ENCODE measurements around the gene LUC7L3. TPM values are rescaled to one million over a fixed set of nuclear protein-coding genes. Genes with fewer than 3 reads are reported as not detected.

The LUC7L3 gene
- total RNA-seq, 1 donor from 2014 or later: 222 TPM

- H3K9me3 Mint-ChIP-seq (ENCODE audit: unreplicated experiment): peaks cover 4% of the 10 kb centered on the region
- no peaks in the 10 kb centered on the region for H3K27me3 Mint-ChIP-seq (ENCODE audit: unreplicated experiment)
- no peak for TF ChIP-seq CTCF (IDR thresholded peaks at IDR 0.05; ENCODE audit: partially characterized antibody, unreplicated experiment)
- DNase-seq: no peak
- H3K4me1 Mint-ChIP-seq (ENCODE audit: low read depth, unreplicated experiment): peaks cover 23% of the 10 kb centered on the region
- H3K36me3 Mint-ChIP-seq (ENCODE audit: unreplicated experiment): no peaks in the 10 kb centered on the region
- H3K27ac Mint-ChIP-seq (ENCODE audit: unreplicated experiment): no peak overlapping the region
- H3K4me3 Mint-ChIP-seq (ENCODE audit: unreplicated experiment): no peak overlapping the region
These were observed 49.0 kb downstream of the LUC7L3 start for GRCh38 chr17:50768346-50768761.

- DNase-seq: no peak
- Mint-ChIP-seq H3K36me3 (ENCODE audit: unreplicated experiment) (no peaks in the 10 kb centered on the region), H3K9me3 (ENCODE audit: unreplicated experiment) (peaks cover 4% of the 10 kb centered on the region), H3K4me3 (ENCODE audit: unreplicated experiment) (no peak overlapping the region), H3K4me1 (ENCODE audit: low read depth, unreplicated experiment) (peaks cover 11% of the 10 kb centered on the region), H3K27ac (ENCODE audit: unreplicated experiment) (no peak overlapping the region), H3K27me3 (ENCODE audit: unreplicated experiment) (no peaks in the 10 kb centered on the region)
- no peak for TF ChIP-seq CTCF (IDR thresholded peaks at IDR 0.05; ENCODE audit: partially characterized antibody, unreplicated experiment)
These were observed 50.5 kb downstream of the LUC7L3 start for GRCh38 chr17:50769884-50770283.

DNA sequence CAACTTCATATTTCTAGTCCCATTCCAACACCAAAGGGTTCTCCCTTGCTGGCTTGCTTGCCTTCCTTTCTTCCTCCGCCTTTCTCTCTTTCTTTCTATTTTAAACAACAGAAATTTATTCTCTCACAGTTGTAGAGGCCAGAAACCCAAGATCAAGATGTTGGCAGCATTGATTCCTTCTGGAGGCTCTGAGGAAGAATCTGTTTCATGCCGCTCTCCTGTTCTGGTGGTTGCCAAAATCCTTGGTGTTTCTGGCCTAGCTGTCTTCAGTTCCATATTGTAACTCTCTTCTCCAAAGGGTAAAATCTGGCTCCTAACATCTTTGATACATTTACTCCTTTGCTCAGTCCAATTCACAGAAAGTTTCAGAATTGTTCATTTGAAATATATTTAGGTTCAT, 50.9 kb downstream of the LUC7L3 start:
- Mint-ChIP-seq H3K27ac (ENCODE audit: unreplicated experiment) (no peak overlapping the region), H3K36me3 (ENCODE audit: unreplicated experiment) (no peaks in the 10 kb centered on the region), H3K4me3 (ENCODE audit: unreplicated experiment) (no peak overlapping the region), H3K9me3 (ENCODE audit: unreplicated experiment) (peaks cover 4% of the 10 kb centered on the region), H3K4me1 (ENCODE audit: low read depth, unreplicated experiment) (peaks cover 10% of the 10 kb centered on the region), H3K27me3 (ENCODE audit: unreplicated experiment) (no peaks in the 10 kb centered on the region)
- TF ChIP-seq CTCF (IDR thresholded peaks at IDR 0.05; ENCODE audit: partially characterized antibody, unreplicated experiment): no peak
- no peak for DNase-seq

DNA sequence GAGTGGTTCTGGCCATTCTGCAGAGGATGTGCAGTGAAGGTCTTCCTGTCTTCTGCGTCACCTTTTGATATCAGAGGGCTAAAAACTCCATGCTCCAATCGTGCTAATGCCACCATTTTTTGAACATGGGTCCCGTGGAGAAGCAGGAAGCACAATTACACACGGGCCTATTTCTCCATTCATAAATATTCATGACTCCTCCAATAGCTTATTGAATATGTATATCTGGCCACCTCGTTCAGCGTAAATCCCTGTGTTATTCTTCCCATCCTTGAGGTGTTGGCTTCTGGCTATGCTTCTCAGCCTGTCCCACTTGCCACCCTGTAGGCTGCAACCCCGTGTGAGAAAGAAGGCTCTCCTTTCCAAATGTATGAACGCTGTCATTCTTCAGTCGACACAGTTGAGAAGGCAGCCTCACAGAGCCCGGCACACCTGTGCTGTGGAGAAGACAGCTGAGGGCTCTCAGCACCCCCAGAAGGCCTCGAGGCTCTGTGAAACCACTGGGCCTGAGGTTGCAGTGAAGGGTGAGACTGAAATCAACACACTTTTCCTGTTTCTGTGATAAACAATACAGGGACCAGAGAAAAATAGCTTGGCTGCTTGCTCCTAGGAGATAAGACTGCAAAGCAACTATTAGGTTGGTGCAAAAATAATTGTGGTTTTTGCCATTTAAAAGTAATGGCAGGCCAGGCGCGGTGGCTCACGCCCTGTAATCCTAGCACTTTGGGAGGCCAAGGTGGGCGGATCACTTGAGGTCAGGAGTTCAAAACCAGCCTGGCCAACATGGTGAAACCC, 52.8 kb downstream of the LUC7L3 start:
- Mint-ChIP-seq H3K27ac (ENCODE audit: unreplicated experiment) (no peak overlapping the region), H3K27me3 (ENCODE audit: unreplicated experiment) (no peaks in the 10 kb centered on the region)
- DNase-seq: no peak

More for the DNA sequence above, 52.8 kb downstream of the LUC7L3 start:
- Mint-ChIP-seq H3K9me3 (ENCODE audit: unreplicated experiment) (peaks cover 4% of the 10 kb centered on the region), H3K4me1 (ENCODE audit: low read depth, unreplicated experiment) (no peaks in the 10 kb centered on the region), H3K4me3 (ENCODE audit: unreplicated experiment) (no peak overlapping the region), H3K36me3 (ENCODE audit: unreplicated experiment) (no peaks in the 10 kb centered on the region)
- TF ChIP-seq CTCF (IDR thresholded peaks at IDR 0.05; ENCODE audit: partially characterized antibody, unreplicated experiment): no peak
